ENCODE results near the gene CAPG.

CAPG gene

DNA sequence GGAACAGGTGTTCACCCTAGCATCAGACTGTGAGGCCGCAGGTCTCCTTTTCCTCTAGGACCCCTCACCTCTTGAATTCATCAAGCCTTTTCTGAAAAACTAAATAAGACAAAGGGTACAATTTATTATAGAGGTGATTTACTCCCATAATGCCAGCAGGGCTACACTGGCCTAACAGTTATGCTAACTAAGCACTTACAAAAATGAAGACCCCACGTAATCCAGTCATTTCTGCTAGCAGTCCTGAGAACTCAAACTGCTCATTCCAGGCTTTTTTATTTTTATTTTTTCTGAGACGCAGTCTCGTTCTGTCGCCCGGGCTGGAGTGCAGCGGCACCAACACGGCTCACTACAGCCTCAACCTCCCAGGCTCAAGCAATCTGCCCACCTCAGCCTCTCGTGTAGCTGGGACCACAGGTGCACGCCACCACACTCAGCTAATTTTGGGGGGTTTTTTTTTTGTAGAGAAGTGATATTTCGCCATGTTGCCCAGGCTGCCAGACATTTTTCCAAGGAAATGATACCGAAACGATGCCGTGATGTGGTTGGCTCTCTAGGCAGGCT lies 14.2 kb downstream of the CAPG start:
- H3K27ac ChIP-seq = peak overlapping the region; percentile 73 to 78
- no peak overlapping the region for H3K4me3 ChIP-seq
- H3K36me3 ChIP-seq = peaks cover 7 to 61% (median 8%) of the 10 kb centered on the region in 3 donors

DNA sequence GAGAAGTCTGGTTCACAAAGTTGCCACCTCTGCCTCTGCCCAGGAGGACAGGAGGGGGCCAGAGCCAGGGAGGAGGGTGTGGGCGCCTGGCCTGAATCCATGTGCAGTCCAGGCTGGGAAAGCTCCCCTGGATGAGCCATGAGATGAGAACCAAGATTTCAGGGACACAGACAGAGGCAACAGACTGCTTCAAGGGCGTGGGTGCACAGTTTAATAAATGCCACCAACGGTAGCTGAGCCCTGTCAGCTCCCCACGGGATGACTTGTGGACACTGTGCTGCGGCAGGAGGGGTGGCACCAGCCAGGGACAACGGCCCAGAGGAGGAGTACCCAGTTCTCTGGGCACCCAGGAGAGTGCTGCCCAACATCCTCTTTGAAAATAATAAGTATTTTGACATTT lies 15.2 kb downstream of the CAPG start:
- DNase-seq = peak in 1 of 2 donors; percentile 57
- peaks cover 16 to 61% (median 18%) of the 10 kb centered on the region in 3 donors for H3K36me3 ChIP-seq
- peaks cover 0 to 47% (median 36%) of the 10 kb centered on the region in 4 donors for H3K4me1 ChIP-seq
- TF ChIP-seq, protein P1, sequence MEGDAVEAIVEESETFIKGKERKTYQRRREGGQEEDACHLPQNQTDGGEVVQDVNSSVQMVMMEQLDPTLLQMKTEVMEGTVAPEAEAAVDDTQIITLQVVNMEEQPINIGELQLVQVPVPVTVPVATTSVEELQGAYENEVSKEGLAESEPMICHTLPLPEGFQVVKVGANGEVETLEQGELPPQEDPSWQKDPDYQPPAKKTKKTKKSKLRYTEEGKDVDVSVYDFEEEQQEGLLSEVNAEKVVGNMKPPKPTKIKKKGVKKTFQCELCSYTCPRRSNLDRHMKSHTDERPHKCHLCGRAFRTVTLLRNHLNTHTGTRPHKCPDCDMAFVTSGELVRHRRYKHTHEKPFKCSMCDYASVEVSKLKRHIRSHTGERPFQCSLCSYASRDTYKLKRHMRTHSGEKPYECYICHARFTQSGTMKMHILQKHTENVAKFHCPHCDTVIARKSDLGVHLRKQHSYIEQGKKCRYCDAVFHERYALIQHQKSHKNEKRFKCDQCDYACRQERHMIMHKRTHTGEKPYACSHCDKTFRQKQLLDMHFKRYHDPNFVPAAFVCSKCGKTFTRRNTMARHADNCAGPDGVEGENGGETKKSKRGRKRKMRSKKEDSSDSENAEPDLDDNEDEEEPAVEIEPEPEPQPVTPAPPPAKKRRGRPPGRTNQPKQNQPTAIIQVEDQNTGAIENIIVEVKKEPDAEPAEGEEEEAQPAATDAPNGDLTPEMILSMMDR (IDR thresholded peaks at IDR 0.05) = no peak
- intact Hi-C loops (cut with DNase I; ENCODE audit: low total_unique reads) = no loop called here
- peak overlapping the region; percentile 73 to 78 for H3K27ac ChIP-seq
- H3K4me3 ChIP-seq = no peak overlapping the region
- no peaks in the 10 kb centered on the region for H3K27me3 ChIP-seq
- H3K9me3 ChIP-seq = no peaks in the 10 kb centered on the region

More for the DNA sequence above, 14.2 kb downstream of the CAPG start:
- TF ChIP-seq, protein P1 (IDR thresholded peaks at IDR 0.05) = no peak
- peak in 1 of 2 donors; percentile 41 for DNase-seq
- no peaks in the 10 kb centered on the region for H3K9me3 ChIP-seq
- peaks cover 0 to 49% (median 38%) of the 10 kb centered on the region in 4 donors for H3K4me1 ChIP-seq
- intact Hi-C loops (cut with DNase I; ENCODE audit: low total_unique reads) = no loop called here
- no peaks in the 10 kb centered on the region for H3K27me3 ChIP-seq

GRCh38 chr2:85394261-85394681 lies 15.9 kb downstream of the CAPG start:
- Histone ChIP-seq H3K36me3 (peaks cover 22 to 64% (median 25%) of the 10 kb centered on the region in 3 donors), H3K9me3 (no peaks in the 10 kb centered on the region), H3K27me3 (no peaks in the 10 kb centered on the region), H3K4me3 (no peak overlapping the region), H3K27ac (peak overlapping the region; percentile 73 to 78), H3K4me1 (peaks cover 0 to 47% (median 36%) of the 10 kb centered on the region in 4 donors)
- intact Hi-C loops (cut with DNase I; ENCODE audit: low total_unique reads) = no loop called here
- TF ChIP-seq, protein P1 (IDR thresholded peaks at IDR 0.05) = no peak
- peak; percentile 74 to 92 for DNase-seq

GRCh38 chr2:85393836-85394235 lies 16.3 kb downstream of the CAPG start:
- Histone ChIP-seq H3K4me3 (no peak overlapping the region), H3K4me1 (peaks cover 0 to 47% (median 36%) of the 10 kb centered on the region in 4 donors)
- intact Hi-C loops (cut with DNase I; ENCODE audit: low total_unique reads) = no loop called here

DNA sequence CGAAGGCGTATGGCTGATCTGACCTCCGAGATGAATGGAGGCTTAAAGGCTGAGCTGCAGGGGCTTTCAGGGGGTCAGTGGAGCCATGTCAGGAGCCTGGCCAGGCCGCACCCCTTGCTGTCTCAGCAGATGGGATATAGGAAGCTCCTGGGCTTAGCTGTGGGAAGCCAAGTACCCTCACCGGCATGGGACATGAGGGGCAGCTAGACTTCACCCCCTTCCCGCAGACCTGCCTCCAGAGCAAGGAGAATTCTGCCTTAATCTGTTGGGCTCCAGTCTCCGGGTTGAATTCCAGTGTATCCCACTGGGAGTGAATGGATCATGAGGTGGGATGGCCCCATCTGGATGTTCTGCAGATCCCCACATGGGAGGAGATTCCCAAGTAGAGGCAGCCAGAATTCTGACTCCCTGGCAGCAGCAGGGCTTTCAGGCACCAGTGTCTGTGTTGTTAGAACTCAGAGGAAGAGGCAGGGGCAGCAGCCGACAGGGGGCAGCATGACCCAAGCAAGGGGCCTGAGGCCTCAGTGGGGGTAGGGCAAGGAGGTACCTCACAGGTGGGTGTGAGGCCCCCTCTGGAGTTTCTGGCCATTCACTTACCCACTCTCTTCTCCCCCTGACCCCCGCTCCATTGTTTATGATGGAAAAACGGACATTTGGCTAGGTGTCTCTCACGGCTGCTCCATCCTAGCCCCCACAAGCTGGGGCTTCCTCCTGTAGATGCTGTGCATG lies 19.1 kb downstream of the CAPG start:
- H3K27me3 ChIP-seq = no peaks in the 10 kb centered on the region
- TF ChIP-seq, protein P1 (IDR thresholded peaks at IDR 0.05) = peak; percentile 51 to 53
- peaks cover 0 to 28% (median 20%) of the 10 kb centered on the region in 4 donors for H3K4me1 ChIP-seq
- peak in 1 of 2 donors; percentile 75 for DNase-seq
- H3K27ac ChIP-seq = no peak overlapping the region
- H3K36me3 ChIP-seq = peaks cover 45 to 77% (median 54%) of the 10 kb centered on the region in 3 donors
- intact Hi-C loops (cut with DNase I; ENCODE audit: low total_unique reads) = no loop called here
- no peaks in the 10 kb centered on the region for H3K9me3 ChIP-seq
- H3K4me3 ChIP-seq = no peak overlapping the region

More at GRCh38 chr2:85393836-85394235, 16.3 kb downstream of the CAPG start:
- DNase-seq = no peak
- Histone ChIP-seq H3K9me3 (no peaks in the 10 kb centered on the region), H3K36me3 (peaks cover 26 to 64% (median 30%) of the 10 kb centered on the region in 3 donors), H3K27ac (peak overlapping the region; percentile 73 to 78), H3K27me3 (no peaks in the 10 kb centered on the region)
- TF ChIP-seq, protein P1 (IDR thresholded peaks at IDR 0.05) = no peak
